Hepatocyte (in vitro differentiated cells): ENCODE measurements around the gene FBXL7.

ENCODE experiments used
- CTCF ChIP-seq: fragments of 200-600 bp; sonication (generic); IDR thresholded peaks from 2 replicates; pipeline ENCODE4 v1.5.1; 2016; ENCODE audit warnings: antibody characterized with exemption, mild to moderate bottlenecking; ENCODE audit not compliant: poor library complexity
- EZH2 ChIP-seq: fragments of 200-600 bp; sonication (generic); IDR thresholded peaks from 2 replicates; pipeline ENCODE4 v1.6.1; 2016; ENCODE audit warnings: antibody characterized with exemption, mild to moderate bottlenecking, borderline replicate concordance

- no peak for TF ChIP-seq CTCF
- no peak for TF ChIP-seq EZH2
These were observed 71.6 kb downstream of the FBXL7 start for GRCh38 chr5:15571618-15572017.
